ENCODE measurements around the gene GALNTL6.

DNA sequence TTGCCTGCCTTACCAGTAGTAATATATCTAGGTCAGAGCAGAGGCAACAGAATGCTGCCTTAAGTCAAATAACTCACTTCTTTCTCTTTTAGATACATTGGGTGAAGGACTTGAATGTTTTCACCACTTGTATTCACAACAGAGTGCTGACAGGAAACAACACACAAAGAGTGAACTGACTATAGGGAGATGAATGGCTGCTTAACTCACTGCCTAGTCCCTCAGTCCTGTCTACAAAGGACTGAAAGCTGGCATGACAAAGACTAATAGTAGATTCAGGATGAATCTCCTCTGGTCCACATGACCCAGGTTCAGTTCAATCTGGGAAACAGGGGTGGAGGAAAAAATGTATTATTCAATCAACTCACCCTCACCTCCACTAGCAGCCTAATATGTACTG is 134.2 kb downstream of the GALNTL6 start:
- TF ChIP-seq, protein P1, sequence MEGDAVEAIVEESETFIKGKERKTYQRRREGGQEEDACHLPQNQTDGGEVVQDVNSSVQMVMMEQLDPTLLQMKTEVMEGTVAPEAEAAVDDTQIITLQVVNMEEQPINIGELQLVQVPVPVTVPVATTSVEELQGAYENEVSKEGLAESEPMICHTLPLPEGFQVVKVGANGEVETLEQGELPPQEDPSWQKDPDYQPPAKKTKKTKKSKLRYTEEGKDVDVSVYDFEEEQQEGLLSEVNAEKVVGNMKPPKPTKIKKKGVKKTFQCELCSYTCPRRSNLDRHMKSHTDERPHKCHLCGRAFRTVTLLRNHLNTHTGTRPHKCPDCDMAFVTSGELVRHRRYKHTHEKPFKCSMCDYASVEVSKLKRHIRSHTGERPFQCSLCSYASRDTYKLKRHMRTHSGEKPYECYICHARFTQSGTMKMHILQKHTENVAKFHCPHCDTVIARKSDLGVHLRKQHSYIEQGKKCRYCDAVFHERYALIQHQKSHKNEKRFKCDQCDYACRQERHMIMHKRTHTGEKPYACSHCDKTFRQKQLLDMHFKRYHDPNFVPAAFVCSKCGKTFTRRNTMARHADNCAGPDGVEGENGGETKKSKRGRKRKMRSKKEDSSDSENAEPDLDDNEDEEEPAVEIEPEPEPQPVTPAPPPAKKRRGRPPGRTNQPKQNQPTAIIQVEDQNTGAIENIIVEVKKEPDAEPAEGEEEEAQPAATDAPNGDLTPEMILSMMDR (IDR thresholded peaks at IDR 0.05) = no peak
- no peak for TF ChIP-seq POLR2A (IDR thresholded peaks at IDR 0.05)

All from Peyer's patch (tissue), 4 donors.